NCI-H748 (cell line): ENCODE data around the gene TNFSF12.

Source experiments
- DNase-seq: peaks from one replicate; lab custom pipeline; 2025; ENCODE audit not compliant: unreplicated experiment; lab: John Stamatoyannopoulos, UW

The TNFSF12 gene

DNA sequence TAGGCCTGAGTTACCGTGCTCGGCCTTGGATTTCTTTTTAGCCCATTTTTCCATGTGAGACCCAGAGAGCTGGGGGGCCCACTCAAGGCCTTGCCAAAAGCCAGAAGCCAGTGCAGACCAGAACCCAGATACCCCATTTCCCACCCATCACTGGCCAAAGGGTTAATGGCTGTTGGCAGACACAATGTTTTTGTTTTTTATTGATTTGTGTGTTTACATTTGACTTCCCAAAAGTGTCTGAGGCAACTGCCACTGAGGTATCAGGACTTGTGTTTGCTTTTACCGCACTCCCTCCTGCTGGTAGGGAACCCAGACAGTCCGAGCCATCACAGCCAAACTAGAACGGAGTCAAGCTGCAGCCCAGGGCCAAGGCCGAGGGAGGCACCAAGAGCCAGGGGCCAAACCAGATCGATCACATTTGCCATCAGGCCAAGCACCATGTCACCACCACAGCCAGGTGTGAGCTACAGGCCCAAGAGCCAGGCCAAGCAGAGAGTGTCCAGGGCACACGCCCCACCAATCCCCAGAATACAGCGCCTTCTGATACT is 7.7 kb upstream of the TNFSF12 start:
- DNase-seq, result no peak

DNA sequence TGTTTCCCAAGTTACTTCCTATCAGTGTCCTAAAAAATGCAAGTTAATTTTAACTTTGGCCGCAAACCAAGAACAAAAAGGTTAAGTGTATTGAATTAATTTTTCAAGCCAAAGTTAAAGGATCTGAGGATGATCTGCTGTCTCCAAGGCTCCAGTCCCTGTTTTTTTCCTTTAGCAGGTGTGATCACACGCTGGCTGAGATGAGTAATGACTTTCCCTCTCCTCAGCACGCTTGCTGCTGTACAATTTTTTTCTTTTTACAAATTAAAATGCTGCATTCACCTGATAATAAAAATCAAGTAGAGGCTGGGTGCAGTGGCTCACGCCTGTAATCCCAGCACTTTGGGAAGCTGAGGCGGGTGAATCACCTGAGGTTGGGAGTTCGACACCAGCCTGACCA is 3.9 kb upstream of the TNFSF12 start:
- no peak for DNase-seq

DNA sequence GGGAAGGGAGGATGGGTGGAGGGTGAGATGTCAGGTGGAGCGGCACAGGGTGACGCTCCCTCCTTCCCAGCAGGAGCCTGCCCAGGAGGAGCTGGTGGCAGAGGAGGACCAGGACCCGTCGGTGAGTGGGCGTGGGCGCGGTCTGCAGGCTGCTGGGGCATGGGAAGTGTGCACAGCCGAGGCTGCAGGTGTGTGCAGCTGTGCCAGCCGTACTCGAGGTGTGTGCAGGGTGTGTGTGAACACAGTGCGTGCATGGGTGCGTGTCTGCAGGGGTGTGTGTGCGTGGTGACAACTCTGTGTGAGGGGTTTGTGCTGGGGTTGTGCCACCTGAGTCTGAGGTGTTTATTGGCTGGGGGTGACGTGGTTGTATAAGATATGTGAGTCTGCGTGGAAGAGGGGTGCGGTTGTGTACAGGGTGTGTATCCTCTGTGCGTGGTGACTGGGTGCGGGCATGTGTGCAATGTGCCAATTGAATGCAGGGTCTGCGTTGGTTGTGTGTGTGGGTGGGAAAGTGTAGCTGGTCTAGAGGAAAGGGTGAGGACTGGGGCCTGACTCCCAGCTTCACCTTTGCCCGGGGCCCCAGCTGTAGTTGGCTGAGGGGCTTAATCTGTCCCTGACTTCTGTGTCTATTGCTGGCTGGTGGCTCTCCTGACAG is 670 bp downstream of the TNFSF12 start:
- no peak for DNase-seq

DNA sequence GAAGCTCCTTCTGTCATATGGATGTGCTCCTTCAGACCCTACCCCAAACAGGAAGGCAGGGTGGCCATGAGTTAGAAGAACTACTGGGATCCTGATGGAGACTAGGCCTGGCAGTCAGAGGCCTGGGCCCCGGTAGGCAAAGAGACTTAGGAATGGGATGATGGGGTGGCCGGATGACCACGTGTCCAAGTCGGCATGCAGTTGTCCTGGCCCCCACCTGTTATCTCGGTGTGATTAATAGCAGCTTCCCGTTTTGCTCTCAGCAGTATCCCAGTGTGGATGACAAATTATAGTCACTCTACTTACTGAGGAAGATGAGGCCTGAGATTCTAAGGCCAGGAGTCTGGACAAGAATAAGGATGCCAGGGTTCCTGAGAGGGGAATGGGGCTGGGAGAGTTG is 1.5 kb downstream of the TNFSF12 start:
- DNase-seq, result no peak

GRCh38 chr17:7551396-7551795 is 2.5 kb downstream of the TNFSF12 start:
- no peak for DNase-seq

GRCh38 chr17:7552621-7553051 is 3.8 kb downstream of the TNFSF12 start:
- no peak for DNase-seq

DNA sequence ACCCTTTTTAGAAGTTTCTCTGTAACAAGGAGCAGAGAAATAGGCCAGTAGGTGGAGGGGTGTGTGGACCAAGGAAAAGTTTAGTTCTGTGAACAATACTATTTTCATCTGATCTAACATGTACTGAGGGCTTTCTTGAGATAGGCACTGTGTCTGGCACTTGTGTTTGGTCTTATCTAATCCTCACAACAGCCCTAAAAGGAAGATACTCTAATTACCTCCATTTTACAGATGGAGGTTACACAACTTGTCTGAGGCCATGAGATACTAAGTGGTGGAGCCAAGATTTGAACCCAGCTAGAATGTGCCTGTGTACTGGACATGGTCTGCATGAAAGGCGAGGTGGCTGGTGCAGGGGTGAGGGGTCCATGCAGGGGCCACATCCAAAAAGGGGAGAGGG is 4.5 kb downstream of the TNFSF12 start:
- DNase-seq, result no peak

- no peak for DNase-seq
These were observed 6.6 kb downstream of the TNFSF12 start for GRCh38 chr17:7555320-7555948.

DNA sequence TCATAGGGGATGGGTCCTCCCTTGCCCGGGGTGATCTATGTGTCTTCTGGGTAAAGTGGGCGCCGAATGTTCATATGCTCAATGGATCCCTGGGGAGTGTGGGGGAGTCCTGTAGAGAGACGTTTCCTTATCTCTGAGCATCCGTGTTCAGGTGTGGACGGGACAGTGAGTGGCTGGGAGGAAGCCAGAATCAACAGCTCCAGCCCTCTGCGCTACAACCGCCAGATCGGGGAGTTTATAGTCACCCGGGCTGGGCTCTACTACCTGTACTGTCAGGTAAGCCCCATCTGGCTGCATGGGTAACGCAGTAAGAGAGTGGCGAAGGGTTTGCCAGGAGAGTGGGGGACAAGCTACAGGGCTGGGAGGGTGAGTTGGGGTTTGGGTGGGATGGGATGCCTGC is 7.8 kb downstream of the TNFSF12 start:
- DNase-seq, result no peak

DNA sequence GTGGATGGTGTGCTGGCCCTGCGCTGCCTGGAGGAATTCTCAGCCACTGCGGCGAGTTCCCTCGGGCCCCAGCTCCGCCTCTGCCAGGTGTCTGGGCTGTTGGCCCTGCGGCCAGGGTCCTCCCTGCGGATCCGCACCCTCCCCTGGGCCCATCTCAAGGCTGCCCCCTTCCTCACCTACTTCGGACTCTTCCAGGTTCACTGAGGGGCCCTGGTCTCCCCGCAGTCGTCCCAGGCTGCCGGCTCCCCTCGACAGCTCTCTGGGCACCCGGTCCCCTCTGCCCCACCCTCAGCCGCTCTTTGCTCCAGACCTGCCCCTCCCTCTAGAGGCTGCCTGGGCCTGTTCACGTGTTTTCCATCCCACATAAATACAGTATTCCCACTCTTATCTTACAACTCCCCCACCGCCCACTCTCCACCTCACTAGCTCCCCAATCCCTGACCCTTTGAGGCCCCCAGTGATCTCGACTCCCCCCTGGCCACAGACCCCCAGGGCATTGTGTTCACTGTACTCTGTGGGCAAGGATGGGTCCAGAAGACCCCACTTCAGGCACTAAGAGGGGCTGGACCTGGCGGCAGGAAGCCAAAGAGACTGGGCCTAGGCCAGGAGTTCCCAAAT is 8.4 kb downstream of the TNFSF12 start:
- DNase-seq, result no peak

- DNase-seq, result no peak
These were observed 9.1 kb downstream of the TNFSF12 start for GRCh38 chr17:7557775-7558543.

- no peak for DNase-seq
These were observed 9.9 kb downstream of the TNFSF12 start, which contains the start of gene TNFSF13 for GRCh38 chr17:7558544-7559319. TNFSF13 (plus strand) TSS chr17:7558750; CDS start chr17:7559040, 290 bp downstream.

DNA sequence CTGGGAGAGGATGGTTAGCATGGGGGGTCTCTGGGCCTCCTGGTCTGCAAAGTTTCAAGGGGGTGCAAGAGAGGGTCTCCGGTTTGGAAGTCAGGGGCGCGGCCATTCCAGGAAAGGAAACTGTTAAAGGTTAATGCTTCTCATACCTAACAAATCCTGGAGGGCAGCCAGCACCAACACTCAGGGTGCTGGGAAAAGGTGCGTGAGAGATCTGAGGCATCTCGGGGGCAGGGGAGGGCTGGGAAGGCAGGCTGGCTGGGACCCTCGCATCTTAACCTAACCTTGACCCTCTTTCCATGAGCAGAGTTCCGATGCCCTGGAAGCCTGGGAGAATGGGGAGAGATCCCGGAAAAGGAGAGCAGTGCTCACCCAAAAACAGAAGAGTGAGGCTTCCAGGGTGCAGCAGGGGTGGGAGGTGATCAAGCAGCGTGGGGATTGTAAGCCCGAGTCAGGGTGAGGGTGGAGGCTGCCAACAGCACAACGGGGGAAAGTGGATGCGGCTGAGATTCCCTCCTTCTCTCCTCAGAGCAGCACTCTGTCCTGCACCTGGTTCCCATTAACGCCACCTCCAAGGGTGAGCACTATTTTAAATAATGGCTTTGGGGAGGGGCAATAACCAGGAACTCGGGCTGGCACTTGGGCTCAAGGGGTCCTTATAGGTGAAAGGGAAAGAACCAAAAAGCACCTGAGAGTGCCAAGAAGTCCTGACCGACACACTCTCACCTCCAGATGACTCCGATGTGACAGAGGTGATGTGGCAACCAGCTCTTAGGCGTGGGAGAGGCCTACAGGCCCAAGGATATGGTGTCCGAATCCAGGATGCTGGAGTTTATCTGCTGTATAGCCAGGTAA is 10.7 kb downstream of the TNFSF12 start:
- DNase-seq, result no peak

DNA sequence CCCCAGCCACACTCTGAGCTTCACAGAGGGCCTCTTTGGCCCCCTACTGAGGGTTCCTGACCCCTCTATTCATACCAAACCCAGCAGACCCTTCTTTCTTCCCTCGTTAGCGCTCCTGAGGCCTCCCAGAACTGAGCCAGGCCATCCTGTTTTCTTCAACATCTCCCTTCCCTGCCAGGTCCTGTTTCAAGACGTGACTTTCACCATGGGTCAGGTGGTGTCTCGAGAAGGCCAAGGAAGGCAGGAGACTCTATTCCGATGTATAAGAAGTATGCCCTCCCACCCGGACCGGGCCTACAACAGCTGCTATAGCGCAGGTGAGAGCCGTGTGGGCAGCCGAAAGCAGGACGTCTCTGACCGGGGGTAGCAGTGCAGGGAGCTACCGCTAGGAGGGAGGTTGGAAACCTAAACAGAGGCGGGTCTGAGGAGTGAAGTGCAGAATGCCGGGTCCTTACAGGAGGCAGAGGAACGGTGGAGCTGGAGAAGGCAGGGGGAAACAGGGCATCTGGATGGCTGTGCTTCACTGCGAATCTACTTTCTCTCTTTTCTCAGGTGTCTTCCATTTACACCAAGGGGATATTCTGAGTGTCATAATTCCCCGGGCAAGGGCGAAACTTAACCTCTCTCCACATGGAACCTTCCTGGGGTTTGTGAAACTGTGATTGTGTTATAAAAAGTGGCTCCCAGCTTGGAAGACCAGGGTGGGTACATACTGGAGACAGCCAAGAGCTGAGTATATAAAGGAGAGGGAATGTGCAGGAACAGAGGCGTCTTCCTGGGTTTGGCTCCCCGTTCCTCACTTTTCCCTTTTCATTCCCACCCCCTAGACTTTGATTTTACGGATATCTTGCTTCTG is 11.5 kb downstream of the TNFSF12 start:
- DNase-seq, result peak; percentile 62

DNA sequence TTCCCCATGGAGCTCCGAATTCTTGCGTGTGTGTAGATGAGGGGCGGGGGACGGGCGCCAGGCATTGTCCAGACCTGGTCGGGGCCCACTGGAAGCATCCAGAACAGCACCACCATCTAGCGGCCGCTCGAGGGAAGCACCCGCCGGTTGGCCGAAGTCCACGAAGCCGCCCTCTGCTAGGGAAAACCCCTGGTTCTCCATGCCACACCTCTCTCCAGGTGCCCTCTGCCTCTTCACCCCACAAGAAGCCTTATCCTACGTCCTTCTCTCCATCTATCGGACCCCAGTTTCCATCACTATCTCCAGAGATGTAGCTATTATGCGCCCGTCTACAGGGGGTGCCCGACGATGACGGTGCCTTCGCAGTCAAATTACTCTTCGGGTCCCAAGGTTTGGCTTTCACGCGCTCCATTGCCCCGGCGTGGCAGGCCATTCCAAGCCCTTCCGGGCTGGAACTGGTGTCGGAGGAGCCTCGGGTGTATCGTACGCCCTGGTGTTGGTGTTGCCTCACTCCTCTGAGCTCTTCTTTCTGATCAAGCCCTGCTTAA is 12.2 kb downstream of the TNFSF12 start:
- DNase-seq, result peak; percentile 92

DNA sequence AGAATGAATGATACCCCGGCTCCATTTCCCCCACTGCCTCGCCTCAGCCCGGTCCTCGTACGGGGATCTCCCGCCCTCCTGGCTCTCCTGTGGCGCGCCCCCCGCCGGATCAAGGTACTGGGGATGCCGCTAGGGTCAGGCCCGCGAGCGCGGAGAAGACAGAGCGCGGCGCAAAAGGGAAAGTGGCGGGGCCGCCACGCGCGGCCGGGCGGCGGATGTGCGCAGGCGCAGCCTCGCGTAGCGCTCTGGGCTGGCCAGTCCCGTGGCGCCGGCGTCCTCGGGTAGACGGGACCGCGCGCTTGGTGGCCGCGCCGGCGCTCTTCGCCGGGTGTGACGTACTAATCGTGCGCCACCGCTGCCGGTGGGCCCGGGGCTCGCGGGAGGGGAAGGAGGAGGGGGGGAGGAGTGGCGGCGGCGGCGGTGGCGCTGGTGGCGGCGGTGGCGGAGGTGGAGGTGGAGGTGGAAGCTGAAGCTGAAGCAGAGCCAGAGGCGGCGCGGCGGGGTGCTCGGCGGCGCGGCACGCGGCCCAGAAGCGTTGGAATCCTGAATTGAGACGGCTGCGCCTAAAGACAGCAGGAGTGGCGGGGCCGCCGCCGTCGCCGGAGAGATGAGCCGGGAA is 12.8 kb downstream of the TNFSF12 start, which contains the start of gene SENP3:
TSS of gene SENP3 (plus strand) at position 331 of the 619 bp plus-strand sequence. CDS start 1,158 bp downstream, outside the sequence.
- DNase-seq, result peak; percentile 96

DNA sequence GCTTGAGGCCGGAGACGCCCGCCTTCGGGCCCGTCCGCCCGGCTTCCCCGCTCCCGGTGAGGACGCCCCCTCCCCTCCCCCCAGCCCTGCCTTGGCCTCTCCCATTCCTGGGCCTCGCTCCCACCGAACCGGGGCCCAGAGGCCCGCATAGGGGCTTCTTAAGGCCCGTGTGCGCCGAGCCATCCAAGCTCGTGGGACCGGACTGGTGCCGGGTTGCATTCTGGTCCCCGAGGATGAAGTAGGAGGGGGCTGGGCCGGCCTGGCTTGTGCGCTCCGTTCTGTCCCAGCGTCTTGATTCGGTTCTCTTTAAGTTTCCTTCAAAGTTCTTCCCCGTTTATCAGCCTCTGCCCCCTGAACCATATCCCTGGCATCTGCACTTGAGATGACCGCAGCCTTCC is 13.3 kb downstream of the TNFSF12 start:
- no peak for DNase-seq
